ENCODE measurements around the gene KIF27.

KIF27 gene

DNA sequence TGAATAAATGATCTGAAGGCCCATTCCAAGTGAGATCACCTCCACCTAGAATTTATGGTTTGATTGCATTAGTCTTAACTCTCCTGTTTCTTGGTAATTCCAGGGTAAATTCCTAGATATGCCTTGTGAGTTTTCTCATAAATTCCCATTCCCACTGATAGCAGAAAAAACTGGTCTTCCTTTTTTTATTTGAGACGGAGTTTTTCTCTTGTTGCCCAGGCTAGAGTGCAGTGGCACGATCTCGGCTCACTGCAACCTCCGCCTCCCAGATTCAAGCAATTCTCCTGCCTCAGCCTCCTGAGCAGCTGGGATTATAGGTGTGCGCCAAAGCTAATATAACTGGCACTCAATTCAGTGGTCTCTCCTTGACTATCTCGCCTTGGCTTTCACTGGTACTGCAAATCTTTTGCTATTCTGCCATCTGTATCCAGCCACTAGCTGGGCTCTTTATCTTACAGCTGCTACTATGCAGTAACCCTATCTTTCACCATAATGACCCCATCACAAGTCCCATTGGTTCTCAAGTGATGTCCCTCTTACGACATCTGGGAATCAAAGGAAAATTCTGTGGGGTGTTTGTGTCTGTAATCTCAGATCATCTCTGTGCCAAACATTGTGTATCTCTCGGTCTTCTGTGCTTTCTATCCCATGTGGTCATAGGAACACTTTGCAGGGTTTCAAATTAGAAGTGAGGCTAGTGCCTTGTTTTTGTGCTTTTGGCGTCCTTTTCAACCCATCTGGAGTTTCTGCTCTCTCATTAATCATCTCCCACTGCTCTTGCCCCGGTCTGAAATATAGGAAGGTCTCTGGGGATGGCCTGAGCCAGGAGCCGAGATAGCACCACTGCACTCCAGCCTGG lies 44.3 kb upstream of the KIF27 start:
- peak overlapping the region; percentile 44 for H3K27ac ChIP-seq (replicated peaks; ENCODE audit: low read length)
- H3K4me2 ChIP-seq (ENCODE audit: insufficient read depth, low read length, poor library complexity, severe bottlenecking): no peak overlapping the region
- H3K9me3 ChIP-seq (replicated peaks in 1 of 2; ENCODE audit: control insufficient read depth in 2 of 2, insufficient read depth in 1 of 2, low read depth in 1 of 2, low read length in 2 of 2): no peaks in the 10 kb centered on the region
- H2BK5ac ChIP-seq (ENCODE audit: low read length): no peak overlapping the region
- H4K8ac ChIP-seq (ENCODE audit: low read depth, low read length): no peak overlapping the region
- H2AFZ ChIP-seq (ENCODE audit: low read length): no peak overlapping the region
- WGBS, 2 donors (ENCODE audit: extremely low coverage in 2 of 2, insufficient read length in 2 of 2, insufficient replicate concordance in 1 of 2): no CpG with 5 or more reads among the region's 11 CpGs
- no peak overlapping the region for H2BK15ac ChIP-seq (ENCODE audit: low read length)
- peaks cover 3 to 47% of the 10 kb centered on the region in 2 donors for H3K36me3 ChIP-seq (replicated peaks in 1 of 2; ENCODE audit: control insufficient read depth in 2 of 2, insufficient read depth in 2 of 2, low read length in 2 of 2)
- H4K91ac ChIP-seq (ENCODE audit: low read depth, low read length, poor library complexity): no peak overlapping the region
- no peak overlapping the region for H3K14ac ChIP-seq (ENCODE audit: low read length)
- H2BK120ac ChIP-seq (ENCODE audit: low read depth, low read length): no peak overlapping the region
- H3K27me3 ChIP-seq (ENCODE audit: control insufficient read depth in 3 of 3, insufficient read depth in 3 of 3, low read depth in 1 of 3, low read length in 3 of 3): peaks cover 0 to 1% (median 0%) of the 10 kb centered on the region in 3 experiments
- no peak overlapping the region for H3K4me3 ChIP-seq (ENCODE audit: low read length in 2 of 2)
- no peak overlapping the region for H3K18ac ChIP-seq (ENCODE audit: low read length)
- H3K23ac ChIP-seq (ENCODE audit: low read depth, low read length, poor library complexity): no peak overlapping the region
- H3K4ac ChIP-seq (ENCODE audit: low read length): no peak overlapping the region
- H2AK5ac ChIP-seq (ENCODE audit: low read depth, low read length): no peak overlapping the region
- DNase-seq (ENCODE audit: low spot score): no peak
- no peaks in the 10 kb centered on the region for H3K4me1 ChIP-seq (ENCODE audit: control insufficient read depth in 2 of 2, insufficient read depth in 1 of 2, low read depth in 1 of 2, low read length in 2 of 2)
- H3K9ac ChIP-seq (ENCODE audit: low read depth, low read length, poor library complexity): no peak overlapping the region
- no peaks in the 10 kb centered on the region for H3K79me1 ChIP-seq (ENCODE audit: low read depth, low read length)
- no peak overlapping the region for H2BK12ac ChIP-seq (ENCODE audit: low read length)

DNA sequence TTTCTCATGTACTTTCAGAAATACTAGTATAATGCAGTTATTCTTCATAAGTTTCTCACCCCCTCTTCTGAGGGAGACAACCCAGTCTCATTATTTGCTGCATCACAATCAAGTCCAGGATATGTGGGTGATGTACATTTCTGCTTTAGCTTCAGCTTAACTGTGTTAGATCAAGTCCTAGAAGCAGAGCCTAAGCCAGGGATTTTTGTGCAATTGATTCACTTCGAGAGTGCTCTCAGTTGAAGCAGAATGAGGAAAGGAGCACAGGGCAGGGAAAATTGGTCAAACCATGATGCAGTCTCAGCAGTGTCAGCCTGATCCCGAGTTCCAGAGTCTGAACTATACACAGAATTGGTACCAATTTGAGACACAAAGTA lies 43.7 kb upstream of the KIF27 start:
- DNase-seq (ENCODE audit: low spot score): no peak
- Histone ChIP-seq H3K9ac (ENCODE audit: low read depth, low read length, poor library complexity) (no peak overlapping the region), H3K4me3 (ENCODE audit: low read length in 2 of 2) (no peak overlapping the region), H3K27me3 (ENCODE audit: control insufficient read depth in 3 of 3, insufficient read depth in 3 of 3, low read depth in 1 of 3, low read length in 3 of 3) (peaks cover 0 to 1% (median 0%) of the 10 kb centered on the region in 3 experiments), H3K27ac (replicated peaks; ENCODE audit: low read length) (peak overlapping the region; percentile 14), H2BK5ac (ENCODE audit: low read length) (no peak overlapping the region), H2BK12ac (ENCODE audit: low read length) (no peak overlapping the region), H4K91ac (ENCODE audit: low read depth, low read length, poor library complexity) (no peak overlapping the region), H3K18ac (ENCODE audit: low read length) (no peak overlapping the region), H3K23ac (ENCODE audit: low read depth, low read length, poor library complexity) (no peak overlapping the region), H3K36me3 (replicated peaks in 1 of 2; ENCODE audit: control insufficient read depth in 2 of 2, insufficient read depth in 2 of 2, low read length in 2 of 2) (peaks cover 3 to 41% of the 10 kb centered on the region in 2 donors), H3K9me3 (replicated peaks in 1 of 2; ENCODE audit: control insufficient read depth in 2 of 2, insufficient read depth in 1 of 2, low read depth in 1 of 2, low read length in 2 of 2) (no peaks in the 10 kb centered on the region), H4K8ac (ENCODE audit: low read depth, low read length) (no peak overlapping the region), H3K4me2 (ENCODE audit: insufficient read depth, low read length, poor library complexity, severe bottlenecking) (no peak overlapping the region), H2AK5ac (ENCODE audit: low read depth, low read length) (no peak overlapping the region), H2AFZ (ENCODE audit: low read length) (no peak overlapping the region), H3K4me1 (ENCODE audit: control insufficient read depth in 2 of 2, insufficient read depth in 1 of 2, low read depth in 1 of 2, low read length in 2 of 2) (no peaks in the 10 kb centered on the region), H3K79me1 (ENCODE audit: low read depth, low read length) (no peaks in the 10 kb centered on the region), H3K4ac (ENCODE audit: low read length) (no peak overlapping the region), H2BK120ac (ENCODE audit: low read depth, low read length) (no peak overlapping the region), H2BK15ac (ENCODE audit: low read length) (no peak overlapping the region), H3K14ac (ENCODE audit: low read length) (no peak overlapping the region)
- WGBS, 2 donors (ENCODE audit: extremely low coverage in 2 of 2, insufficient read length in 2 of 2, insufficient replicate concordance in 1 of 2): no CpG with 5 or more reads among the region's 2 CpGs

DNA sequence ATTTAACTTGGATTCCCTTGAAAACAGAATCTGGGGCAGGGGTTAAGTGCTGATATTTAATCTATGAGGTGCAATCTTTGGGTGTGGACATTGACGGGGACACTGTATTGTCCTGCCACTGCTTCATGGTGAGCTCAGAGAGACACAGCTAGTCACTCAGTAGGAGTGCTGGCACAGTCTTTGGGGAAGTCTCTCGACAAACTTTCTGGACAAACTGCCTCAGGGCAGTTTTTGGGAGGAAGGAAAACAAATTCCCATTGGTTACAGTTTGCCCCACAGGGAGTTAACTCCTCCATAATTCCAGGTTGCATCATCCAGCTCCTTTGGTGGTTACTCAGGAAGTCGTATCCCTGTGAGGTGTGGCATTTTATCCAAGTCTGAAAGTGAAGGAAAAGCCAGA lies 40.9 kb upstream of the KIF27 start:
- Histone ChIP-seq H3K9me3 (replicated peaks in 1 of 2; ENCODE audit: control insufficient read depth in 2 of 2, insufficient read depth in 1 of 2, low read depth in 1 of 2, low read length in 2 of 2) (no peaks in the 10 kb centered on the region), H3K27me3 (ENCODE audit: control insufficient read depth in 3 of 3, insufficient read depth in 3 of 3, low read depth in 1 of 3, low read length in 3 of 3) (peaks cover 0 to 4% (median 1%) of the 10 kb centered on the region in 3 experiments), H2BK12ac (ENCODE audit: low read length) (no peak overlapping the region), H3K79me1 (ENCODE audit: low read depth, low read length) (no peaks in the 10 kb centered on the region), H3K18ac (ENCODE audit: low read length) (no peak overlapping the region), H2BK15ac (ENCODE audit: low read length) (no peak overlapping the region), H3K4ac (ENCODE audit: low read length) (no peak overlapping the region), H3K36me3 (replicated peaks in 1 of 2; ENCODE audit: control insufficient read depth in 2 of 2, insufficient read depth in 2 of 2, low read length in 2 of 2) (peaks cover 0 to 13% of the 10 kb centered on the region in 2 donors), H2BK120ac (ENCODE audit: low read depth, low read length) (no peak overlapping the region), H3K23ac (ENCODE audit: low read depth, low read length, poor library complexity) (no peak overlapping the region), H2AK5ac (ENCODE audit: low read depth, low read length) (no peak overlapping the region), H4K8ac (ENCODE audit: low read depth, low read length) (no peak overlapping the region), H2BK5ac (ENCODE audit: low read length) (no peak overlapping the region), H3K4me2 (ENCODE audit: insufficient read depth, low read length, poor library complexity, severe bottlenecking) (no peak overlapping the region), H3K9ac (ENCODE audit: low read depth, low read length, poor library complexity) (no peak overlapping the region), H3K27ac (replicated peaks; ENCODE audit: low read length) (no peak overlapping the region), H2AFZ (ENCODE audit: low read length) (no peak overlapping the region), H3K4me1 (ENCODE audit: control insufficient read depth in 2 of 2, insufficient read depth in 1 of 2, low read depth in 1 of 2, low read length in 2 of 2) (no peaks in the 10 kb centered on the region), H3K4me3 (ENCODE audit: low read length in 2 of 2) (no peak overlapping the region), H3K14ac (ENCODE audit: low read length) (no peak overlapping the region), H4K91ac (ENCODE audit: low read depth, low read length, poor library complexity) (no peak overlapping the region)
- WGBS, 2 donors (ENCODE audit: extremely low coverage in 2 of 2, insufficient read length in 2 of 2, insufficient replicate concordance in 1 of 2): no CpG with 5 or more reads among the region's 3 CpGs
- no peak for DNase-seq (ENCODE audit: low spot score)

DNA sequence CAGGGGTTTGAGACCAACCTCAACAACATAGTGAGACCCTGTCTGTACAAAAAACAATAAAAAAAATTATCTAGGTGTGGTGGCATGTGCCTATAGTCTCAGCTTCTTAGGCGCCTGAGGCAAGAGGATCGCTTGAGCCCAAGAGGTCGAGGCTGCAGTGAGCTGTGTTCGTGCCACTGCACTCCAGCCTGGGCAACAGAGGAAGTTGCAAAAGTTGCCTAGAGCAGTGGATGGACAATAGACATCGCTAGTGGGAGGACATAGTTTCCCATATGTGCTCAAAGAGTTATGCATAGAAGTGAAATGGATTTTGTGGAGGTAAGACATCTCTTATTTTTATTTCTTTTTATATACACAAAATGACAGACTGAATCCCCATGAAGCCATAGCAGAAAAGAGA lies 39.8 kb upstream of the KIF27 start:
- no peak overlapping the region for H2BK12ac ChIP-seq (ENCODE audit: low read length)
- no peak overlapping the region for H3K23ac ChIP-seq (ENCODE audit: low read depth, low read length, poor library complexity)
- H4K91ac ChIP-seq (ENCODE audit: low read depth, low read length, poor library complexity): no peak overlapping the region
- peaks cover 0 to 15% (median 1%) of the 10 kb centered on the region in 3 experiments for H3K27me3 ChIP-seq (ENCODE audit: control insufficient read depth in 3 of 3, insufficient read depth in 3 of 3, low read depth in 1 of 3, low read length in 3 of 3)
- no peak overlapping the region for H3K14ac ChIP-seq (ENCODE audit: low read length)
- H3K18ac ChIP-seq (ENCODE audit: low read length): no peak overlapping the region
- H2BK120ac ChIP-seq (ENCODE audit: low read depth, low read length): no peak overlapping the region
- no peak overlapping the region for H2AFZ ChIP-seq (ENCODE audit: low read length)
- H3K4me2 ChIP-seq (ENCODE audit: insufficient read depth, low read length, poor library complexity, severe bottlenecking): no peak overlapping the region
- H2BK5ac ChIP-seq (ENCODE audit: low read length): no peak overlapping the region
- no peak overlapping the region for H3K4ac ChIP-seq (ENCODE audit: low read length)
- no peaks in the 10 kb centered on the region for H3K4me1 ChIP-seq (ENCODE audit: control insufficient read depth in 2 of 2, insufficient read depth in 1 of 2, low read depth in 1 of 2, low read length in 2 of 2)
- no peak overlapping the region for H4K8ac ChIP-seq (ENCODE audit: low read depth, low read length)
- H3K9me3 ChIP-seq (replicated peaks in 1 of 2; ENCODE audit: control insufficient read depth in 2 of 2, insufficient read depth in 1 of 2, low read depth in 1 of 2, low read length in 2 of 2): peaks cover 0 to 1% of the 10 kb centered on the region in 2 donors
- WGBS, 2 donors (ENCODE audit: extremely low coverage in 2 of 2, insufficient read length in 2 of 2, insufficient replicate concordance in 1 of 2): no CpG with 5 or more reads among the region's 5 CpGs
- H3K27ac ChIP-seq (replicated peaks; ENCODE audit: low read length): no peak overlapping the region
- no peak overlapping the region for H2AK5ac ChIP-seq (ENCODE audit: low read depth, low read length)
- no peak overlapping the region for H2BK15ac ChIP-seq (ENCODE audit: low read length)
- no peak overlapping the region for H3K9ac ChIP-seq (ENCODE audit: low read depth, low read length, poor library complexity)
- H3K79me1 ChIP-seq (ENCODE audit: low read depth, low read length): no peaks in the 10 kb centered on the region
- no peak overlapping the region for H3K4me3 ChIP-seq (ENCODE audit: low read length in 2 of 2)
- DNase-seq (ENCODE audit: low spot score): no peak
- H3K36me3 ChIP-seq (replicated peaks in 1 of 2; ENCODE audit: control insufficient read depth in 2 of 2, insufficient read depth in 2 of 2, low read length in 2 of 2): peaks cover 0 to 2% of the 10 kb centered on the region in 2 donors
